ENCODE results near the gene AKAP13. TPM values are rescaled to one million over a fixed set of nuclear protein-coding genes. Genes with fewer than 3 reads are reported as not detected.

AKAP13 gene
- total RNA-seq, 1 experiment from 2014 or later, result 47.3 TPM

DNA sequence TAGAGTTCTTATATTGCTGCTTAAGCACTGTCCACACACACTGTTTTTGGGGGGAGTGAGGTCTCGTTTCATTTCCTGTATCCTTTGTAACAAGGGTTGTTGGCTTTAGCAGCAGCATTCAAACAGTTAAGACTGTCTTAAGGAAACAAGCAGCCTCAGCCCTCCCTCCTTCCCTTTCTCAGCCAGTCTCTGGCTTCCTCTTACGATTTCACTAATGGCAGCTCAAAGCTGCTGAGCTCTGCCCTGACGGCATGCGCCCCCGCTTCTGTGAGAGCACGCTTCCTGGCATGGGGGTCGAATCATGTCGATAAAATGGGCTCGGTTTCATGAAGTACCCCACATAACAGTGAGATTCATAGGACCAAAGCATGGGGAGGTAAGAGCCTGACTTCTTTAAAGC lies 309.3 kb downstream of the AKAP13 start:
- Histone ChIP-seq H3K27ac (ENCODE audit: insufficient read length, low read depth, low read length) (no peak overlapping the region), H4K20me1 (ENCODE audit: control insufficient read depth, insufficient read depth, insufficient read length) (no peaks in the 10 kb centered on the region), H4K5ac (ENCODE audit: insufficient read length, low read depth, low read length) (no peak overlapping the region), H3K9ac (ENCODE audit: extremely low read depth, insufficient read length, low read length) (no peak overlapping the region), H3K27me3 (ENCODE audit: insufficient read depth, low read length) (no peaks in the 10 kb centered on the region), H4K91ac (ENCODE audit: insufficient read length, low read depth, low read length) (no peak overlapping the region), H4K8ac (replicated peaks; ENCODE audit: insufficient read length, low read depth, low read length) (no peak overlapping the region), H3T11ph (ENCODE audit: low read length) (no peak overlapping the region), H3K23ac (ENCODE audit: insufficient read length, low read depth, low read length) (no peak overlapping the region), H2BK120ac (ENCODE audit: low read depth, low read length, poor library complexity, severe bottlenecking) (no peak overlapping the region), H3K4me2 (ENCODE audit: insufficient read depth, insufficient read length, low read length) (peak overlapping the region; percentile 15), H3K18ac (ENCODE audit: insufficient read length, low read depth, low read length) (no peak overlapping the region), H3K4me1 (ENCODE audit: insufficient read depth, low read length) (no peaks in the 10 kb centered on the region), H3K14ac (ENCODE audit: insufficient read depth, low read length) (no peak overlapping the region), H3K56ac (ENCODE audit: insufficient read length, low read depth, low read length) (no peak overlapping the region), H2BK12ac (ENCODE audit: insufficient read length, low read depth, low read length) (no peak overlapping the region), H3K79me1 (ENCODE audit: insufficient read depth, low read depth, low read length, poor library complexity, severe bottlenecking) (no peaks in the 10 kb centered on the region), H3K79me2 (ENCODE audit: insufficient read depth, low read length) (no peaks in the 10 kb centered on the region), H3K23me2 (ENCODE audit: insufficient read length, low read depth, low read length, poor library complexity, severe bottlenecking) (no peaks in the 10 kb centered on the region), H2BK20ac (ENCODE audit: low read depth, low read length, poor library complexity, severe bottlenecking) (no peak overlapping the region), H3K9me3 (ENCODE audit: control insufficient read depth, low read depth, low read length) (no peaks in the 10 kb centered on the region), H2AFZ (ENCODE audit: low read length) (no peak overlapping the region), H3K4ac (ENCODE audit: low read depth, low read length) (no peak overlapping the region), H2BK5ac (ENCODE audit: insufficient read length, low read length) (no peak overlapping the region), H2BK15ac (ENCODE audit: low read depth, low read length) (no peak overlapping the region), H2AK5ac (ENCODE audit: insufficient read length, low read length) (no peak overlapping the region)
- no peaks in the 10 kb centered on the region for H3K27me3 Mint-ChIP-seq (ENCODE audit: low read depth)
- H3K36me3 Mint-ChIP-seq (ENCODE audit: insufficient read depth in 1 of 3, low read depth in 3 of 3), result peaks cover 0 to 20% (median 19%) of the 10 kb centered on the region in 3 experiments; a peak in 5 of 7 replicates
- H3K4me3 Mint-ChIP-seq, result peak overlapping the region; percentile 51 to 69
- peak overlapping the region; percentile 91 to 96 (median 93); a peak in 6 of 7 replicates for H3K27ac Mint-ChIP-seq
- H3K4me1 Mint-ChIP-seq, result peaks cover 13 to 17% of the 10 kb centered on the region in 2 experiments
- TF ChIP-seq, protein P1, sequence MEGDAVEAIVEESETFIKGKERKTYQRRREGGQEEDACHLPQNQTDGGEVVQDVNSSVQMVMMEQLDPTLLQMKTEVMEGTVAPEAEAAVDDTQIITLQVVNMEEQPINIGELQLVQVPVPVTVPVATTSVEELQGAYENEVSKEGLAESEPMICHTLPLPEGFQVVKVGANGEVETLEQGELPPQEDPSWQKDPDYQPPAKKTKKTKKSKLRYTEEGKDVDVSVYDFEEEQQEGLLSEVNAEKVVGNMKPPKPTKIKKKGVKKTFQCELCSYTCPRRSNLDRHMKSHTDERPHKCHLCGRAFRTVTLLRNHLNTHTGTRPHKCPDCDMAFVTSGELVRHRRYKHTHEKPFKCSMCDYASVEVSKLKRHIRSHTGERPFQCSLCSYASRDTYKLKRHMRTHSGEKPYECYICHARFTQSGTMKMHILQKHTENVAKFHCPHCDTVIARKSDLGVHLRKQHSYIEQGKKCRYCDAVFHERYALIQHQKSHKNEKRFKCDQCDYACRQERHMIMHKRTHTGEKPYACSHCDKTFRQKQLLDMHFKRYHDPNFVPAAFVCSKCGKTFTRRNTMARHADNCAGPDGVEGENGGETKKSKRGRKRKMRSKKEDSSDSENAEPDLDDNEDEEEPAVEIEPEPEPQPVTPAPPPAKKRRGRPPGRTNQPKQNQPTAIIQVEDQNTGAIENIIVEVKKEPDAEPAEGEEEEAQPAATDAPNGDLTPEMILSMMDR (conservative IDR thresholded peaks at IDR 0.05), result no peak
- H3K9me3 Mint-ChIP-seq, result no peaks in the 10 kb centered on the region
- DNase-seq, result peak; percentile 69
- no CpG with 5 or more reads among the region's 9 CpGs for WGBS (ENCODE audit: extremely low coverage, insufficient read length, low lambda C conversion rate)
